HG03354 (cell line): Measurements from ENCODE around the gene COL15A1.

Experiments
- ATAC-seq: cut with Tn5 transposase; IDR thresholded peaks from one replicate; pipeline ENCODE4 v1.9.1; 2021; ENCODE audit warnings: mild to moderate bottlenecking; ENCODE audit not compliant: unreplicated experiment, poor library complexity, severe bottlenecking

COL15A1 gene

GRCh38 chr9:98968601-98969337 is 25.1 kb downstream of the COL15A1 start:
- ATAC-seq = no peak

GRCh38 chr9:98970532-98971041 is 26.9 kb downstream of the COL15A1 start:
- ATAC-seq = no peak

GRCh38 chr9:98971168-98971914 is 27.6 kb downstream of the COL15A1 start:
- ATAC-seq = no peak

- no peak for ATAC-seq
Measured at GRCh38 chr9:98971915-98972223, 28.2 kb downstream of the COL15A1 start.

- no peak for ATAC-seq
Measured at GRCh38 chr9:98972716-98973115, 29.0 kb downstream of the COL15A1 start.

- no peak for ATAC-seq
Measured at GRCh38 chr9:98973171-98973570, 29.5 kb downstream of the COL15A1 start.

- no peak for ATAC-seq
Measured at GRCh38 chr9:98973576-98973975, 29.9 kb downstream of the COL15A1 start.

- no peak for ATAC-seq
Measured at GRCh38 chr9:98974106-98974505, 30.4 kb downstream of the COL15A1 start.

- ATAC-seq = peak; percentile 21
Measured at GRCh38 chr9:98974554-98974953, 30.8 kb downstream of the COL15A1 start.

- peak; percentile 95 for ATAC-seq
Measured at GRCh38 chr9:98974994-98975712, 31.4 kb downstream of the COL15A1 start.

- no peak for ATAC-seq
Measured at GRCh38 chr9:98975838-98976237, 32.1 kb downstream of the COL15A1 start.

GRCh38 chr9:98977246-98977714 is 33.6 kb downstream of the COL15A1 start:
- no peak for ATAC-seq

GRCh38 chr9:98977813-98978212 is 34.1 kb downstream of the COL15A1 start:
- ATAC-seq = no peak

- ATAC-seq = no peak
Measured at GRCh38 chr9:98978231-98978681, 34.5 kb downstream of the COL15A1 start.

- no peak for ATAC-seq
Measured at GRCh38 chr9:98980291-98980690, 36.6 kb downstream of the COL15A1 start.

- ATAC-seq = no peak
Measured at GRCh38 chr9:98983295-98984268, 39.9 kb downstream of the COL15A1 start.

GRCh38 chr9:98985596-98985995 is 41.9 kb downstream of the COL15A1 start:
- ATAC-seq = no peak

GRCh38 chr9:98986866-98987651 is 43.4 kb downstream of the COL15A1 start:
- no peak for ATAC-seq
